ENCODE measurements around the gene CAPZA2. TPM values are rescaled to one million over a fixed set of nuclear protein-coding genes. Genes with fewer than 3 reads are reported as not detected.
"Not testable (repeated sequence)": the region's sequence is repeated elsewhere in the genome, so short reads cannot be mapped to it uniquely, and the experiment has no call there.

Gene CAPZA2
- polyA plus RNA-seq, 1 experiment, result 47.4 TPM

- ChIA-PET POLR2A (no interaction called here), CTCF (interaction anchor here (0.7 to 2.0 kb wide), 3 partner anchors 12 to 39 kb away, joined by 3 to 7 read pairs (median 3); no protein-coding TSS in a partner anchor)
- Histone ChIP-seq H3K36me3 (ENCODE audit: control insufficient read depth, insufficient read depth, low read length) (0 out of 2 replicates have a peak, but pooled peaks cover 2% of the 10 kb centered on the region), H3K4me3 (ENCODE audit: low read depth, low read length) (no peak overlapping the region), H3K27me3 (ENCODE audit: control insufficient read depth, insufficient read depth, low read length) (no peaks in the 10 kb centered on the region)
- no peak for TF ChIP-seq CTCF (IDR thresholded peaks at IDR 0.05; ENCODE audit: insufficient read depth, low read depth, low read length)
- no peak for DNase-seq (ENCODE audit: low read depth)
These were observed 107.0 kb downstream of the CAPZA2 start for GRCh38 chr7:116969371-116969902.

GRCh38 chr7:116970238-116970910 lies 108.0 kb downstream of the CAPZA2 start:
- no peaks in the 10 kb centered on the region for H3K27me3 ChIP-seq (ENCODE audit: control insufficient read depth, insufficient read depth, low read length)
- H3K36me3 ChIP-seq (ENCODE audit: control insufficient read depth, insufficient read depth, low read length), result 0 out of 2 replicates have a peak, but pooled peaks cover 2% of the 10 kb centered on the region
- POLR2A ChIA-PET, result interaction anchor here (0.6 kb wide), 1 partner anchor 38 kb away, joined by 5 read pairs; no protein-coding TSS in a partner anchor
- CTCF ChIA-PET, result interaction anchor here (0.6 to 2.0 kb wide), 3 partner anchors 13 to 489 kb away, joined by 3 to 7 read pairs (median 4); no protein-coding TSS in a partner anchor
- no peak for TF ChIP-seq CTCF (IDR thresholded peaks at IDR 0.05; ENCODE audit: insufficient read depth, low read depth, low read length)
- H3K4me3 ChIP-seq (ENCODE audit: low read depth, low read length), result no peak overlapping the region
- DNase-seq (ENCODE audit: low read depth), result no peak

DNA sequence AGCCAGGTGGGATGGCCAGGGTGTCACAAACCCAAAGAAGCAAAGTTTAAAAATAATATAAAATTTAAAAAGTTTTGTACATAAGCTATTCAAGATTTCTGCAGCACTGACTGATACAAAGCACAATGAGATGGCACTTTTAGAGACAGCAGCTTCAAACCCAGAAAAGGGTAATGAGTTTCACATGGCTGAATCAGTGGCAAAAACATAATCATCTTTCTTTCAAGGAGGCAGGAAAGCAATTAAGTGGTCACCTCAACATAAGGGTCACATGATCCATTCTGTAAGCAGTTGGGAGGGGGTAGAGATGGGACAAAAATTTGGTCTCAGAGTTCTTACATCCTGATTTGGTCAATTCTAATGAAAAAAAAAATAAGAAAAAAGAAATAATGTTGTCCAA lies 108.8 kb downstream of the CAPZA2 start:
- DNase-seq (ENCODE audit: low read depth); POLR2A ChIA-PET; H3K27me3 ChIP-seq (ENCODE audit: control insufficient read depth, insufficient read depth, low read length); H3K36me3 ChIP-seq (ENCODE audit: control insufficient read depth, insufficient read depth, low read length); H3K4me3 ChIP-seq (ENCODE audit: low read depth, low read length): not testable (repeated sequence)
- CTCF ChIA-PET, result interaction anchor here (0.6 to 2.0 kb wide), 5 partner anchors 10 to 488 kb away, joined by 3 to 7 read pairs (median 3); no protein-coding TSS in a partner anchor

Small RNA genes lying within 50 kb of the gene (small RNA-seq; reads per million reads assigned to genes)
- gene RF00019 (ENCODE audit: insufficient read length, low read depth, low replicate concordance) (not detected), gene RF02179 (ENCODE audit: insufficient read length, low read depth, low replicate concordance) (not detected), gene RF02180 (ENCODE audit: insufficient read length, low read depth, low replicate concordance) (not detected), gene RF02188 (ENCODE audit: insufficient read length, low read depth, low replicate concordance) (not detected), gene RNA5SP239 (ENCODE audit: insufficient read length, low read depth, low replicate concordance) (not detected)

Other genes starting within 250 kb of the CAPZA2 start
- gene MET, start 190.4 kb upstream of the CAPZA2 start, polyA plus RNA-seq (2011; rRNA removed), result 68.3 and 82.8 TPM in 2 replicates
- 16.0 and 23.2 TPM in 2 replicates for gene ST7, start 90.9 kb downstream of the CAPZA2 start, polyA plus RNA-seq (2011; rRNA removed)

Measured in BJ (cell line).